ENCODE measurements around the gene DNAJA1.
A peak's percentile ranks its signal among the peaks of the same experiment; 100 is the strongest.

The DNAJA1 gene

GRCh38 chr9:33025572-33026342 lies 684 bp downstream of the DNAJA1 start:
- DNase-seq (ENCODE audit: low read depth in 1 of 2, low spot score in 1 of 2), result peak; percentile 56 to 78

- DNase-seq (ENCODE audit: low read depth in 1 of 2, low spot score in 1 of 2), result no peak
Observed at GRCh38 chr9:33029231-33029786, 4.2 kb downstream of the DNAJA1 start.

- DNase-seq (ENCODE audit: low read depth in 1 of 2, low spot score in 1 of 2), result no peak
Observed at GRCh38 chr9:33030285-33030684, 5.2 kb downstream of the DNAJA1 start.

- no peak for DNase-seq (ENCODE audit: low read depth in 1 of 2, low spot score in 1 of 2)
Observed at GRCh38 chr9:33032292-33032691, 7.2 kb downstream of the DNAJA1 start.

- no peak for DNase-seq (ENCODE audit: low read depth in 1 of 2, low spot score in 1 of 2)
Observed at GRCh38 chr9:33032865-33033264, 7.8 kb downstream of the DNAJA1 start.

GRCh38 chr9:33040792-33041431 lies 15.8 kb downstream of the DNAJA1 start:
- no peak for DNase-seq (ENCODE audit: low read depth in 1 of 2, low spot score in 1 of 2)

- no peak for DNase-seq (ENCODE audit: low read depth in 1 of 2, low spot score in 1 of 2)
Observed at GRCh38 chr9:33041432-33042188, 16.5 kb downstream of the DNAJA1 start.

GRCh38 chr9:33042473-33042872 lies 17.4 kb downstream of the DNAJA1 start:
- no peak for DNase-seq (ENCODE audit: low read depth in 1 of 2, low spot score in 1 of 2)

- no peak for DNase-seq (ENCODE audit: low read depth in 1 of 2, low spot score in 1 of 2)
Observed at GRCh38 chr9:33043671-33044070, 18.6 kb downstream of the DNAJA1 start.

GRCh38 chr9:33044162-33044673 lies 19.1 kb downstream of the DNAJA1 start:
- peak; percentile 18 for DNase-seq (ENCODE audit: low read depth in 1 of 2, low spot score in 1 of 2)

GRCh38 chr9:33044677-33045282 lies 19.7 kb downstream of the DNAJA1 start:
- no peak for DNase-seq (ENCODE audit: low read depth in 1 of 2, low spot score in 1 of 2)

- no peak for DNase-seq (ENCODE audit: low read depth in 1 of 2, low spot score in 1 of 2)
Observed at GRCh38 chr9:33046061-33046460, 21.0 kb downstream of the DNAJA1 start.

GRCh38 chr9:33048054-33048465 lies 23.0 kb downstream of the DNAJA1 start:
- DNase-seq (ENCODE audit: low read depth in 1 of 2, low spot score in 1 of 2), result no peak

GRCh38 chr9:33049680-33050361 lies 24.7 kb downstream of the DNAJA1 start:
- no peak for DNase-seq (ENCODE audit: low read depth in 1 of 2, low spot score in 1 of 2)

- no peak for DNase-seq (ENCODE audit: low read depth in 1 of 2, low spot score in 1 of 2)
Observed at GRCh38 chr9:33051144-33051543, 26.1 kb downstream of the DNAJA1 start.

- DNase-seq (ENCODE audit: low read depth in 1 of 2, low spot score in 1 of 2), result no peak
Observed at GRCh38 chr9:33065157-33066076, 40.3 kb downstream of the DNAJA1 start.

GRCh38 chr9:33068991-33069390 lies 43.9 kb downstream of the DNAJA1 start:
- no peak for DNase-seq (ENCODE audit: low read depth in 1 of 2, low spot score in 1 of 2)

- peak; percentile 83 to 86 for DNase-seq (ENCODE audit: low read depth in 1 of 2, low spot score in 1 of 2)
Observed at GRCh38 chr9:33076046-33077004, 51.3 kb downstream of the DNAJA1 start, which contains the start of gene SMU1. Gene SMU1, minus strand, starts transcription at chr9:33076674. Its CDS starts 66 bp downstream, at chr9:33076608.

Measured in stimulated activated CD4-positive, alpha-beta T cell treated with anti-CD3 and anti-CD28 coated beads, Interleukin-15, amount 100 ng/mL, for 1 hour (primary cell).